A549 (cell line): Measurements from ENCODE around the gene CD274. TPM values are rescaled to one million over a fixed set of nuclear protein-coding genes. Genes with fewer than 3 reads are reported as not detected.

Experiments used
- ATAC-seq, 2 experiments: fragments of 200-7000 bp in 1 of 2; fragments of >200 bp in 1 of 2; cut with Nextera tagmentation in 1 of 2; cut with Tn5 transposase in 1 of 2; 3 replicates each; pipeline versions ENCODE4 v1.8.0 to v1.9.1; 2018 to 2020; ENCODE audit warnings: mild to moderate bottlenecking in 1 of 2, moderate library complexity in 1 of 2
- CTCF ChIA-PET: fragments of 300-600 bp; sonication (Branson Sonifier 250); formaldehyde crosslinking; extraction: SDS; loops from one replicate; lab custom pipeline; 2021; ENCODE audit warnings: antibody characterized with exemption, inconsistent platforms; lab: Yijun Ruan, JAX
- POLR2A ChIA-PET: fragments of 350-600 bp; formaldehyde crosslinking; extraction: SDS; loops from one replicate; lab custom pipeline; 2021; ENCODE audit warnings: antibody characterized with exemption, inconsistent platforms; lab: Yijun Ruan, JAX
- DNase-seq, 2 experiments: peaks; one replicate each; pipeline versions ENCODE4 v3.0.0 to v3.0.0-alpha.2; 2011 to 2016; ENCODE audit warnings: low read depth in 1 of 2, low spot score in 1 of 2
- FAIRE-seq: peaks from 2 replicates; lab custom pipeline; 2011; peaks lifted over from hg19 to GRCh38; lab: Jason Lieb, UNC
- H3K27ac ChIP-seq, 2 experiments: fragments of >200 bp; sonication (Bioruptor Twin); formaldehyde crosslinking; 3 replicates each; pipeline ENCODE4 v1.5.1; 2016 to 2017
- H3K4me1 ChIP-seq: fragments of >200 bp; sonication (Bioruptor Twin); formaldehyde crosslinking; 3 replicates; pipeline ENCODE4 v1.6.1; 2016
- H3K4me2 ChIP-seq: fragments of >200 bp; sonication (Bioruptor Twin); formaldehyde crosslinking; 3 replicates; pipeline ENCODE4 v1.6.1; 2016
- H3K4me3 ChIP-seq: fragments of >200 bp; sonication (Bioruptor Twin); formaldehyde crosslinking; 3 replicates; pipeline ENCODE4 v1.5.1; 2016
- H3K9me3 ChIP-seq: fragments of >200 bp; sonication (Bioruptor Twin); formaldehyde crosslinking; 3 replicates; pipeline ENCODE4 v1.6.1; 2016
- BHLHE40 ChIP-seq: IDR thresholded peaks from 2 replicates; pipeline ENCODE4 v1.6.1; 2012; ENCODE audit warnings: low read depth, low read length, inconsistent platforms
- CEBPB ChIP-seq, 2 experiments: fragments of >200 bp in 1 of 2; sonication (Bioruptor Twin) in 1 of 2; formaldehyde crosslinking in 1 of 2; IDR thresholded peaks; 2 replicates each; pipeline ENCODE4 v1.6.1; 2012 to 2016
- CHD4 ChIP-seq: fragments of 200-600 bp; sonication (generic); IDR thresholded peaks from 2 replicates; pipeline ENCODE4 v1.6.1; 2016; ENCODE audit warnings: antibody characterized with exemption, mild to moderate bottlenecking, borderline replicate concordance
- CTCF ChIP-seq: fragments of >200 bp; sonication (Bioruptor Twin); formaldehyde crosslinking; IDR thresholded peaks from 3 replicates; pipeline ENCODE4 v1.5.1; 2016
- EHF ChIP-seq: fragments of 250-450 bp; sonication (Bioruptor Pico); IDR thresholded peaks from 2 replicates; pipeline ENCODE4 v1.5.0; 2020; ENCODE audit warnings: mild to moderate bottlenecking
- EHMT2 ChIP-seq: fragments of 200-600 bp; sonication (generic); IDR thresholded peaks from 2 replicates; pipeline ENCODE4 v1.6.1; 2016; ENCODE audit warnings: antibody characterized with exemption, low read depth, mild to moderate bottlenecking, moderate library complexity
- ELK1 ChIP-seq: fragments of 150-350 bp; IDR thresholded peaks from 2 replicates; pipeline ENCODE4 v1.6.1; 2014; ENCODE audit warnings: low read depth, mild to moderate bottlenecking, low read length
- EP300 ChIP-seq, 2 experiments: fragments of >200 bp; sonication (Bioruptor Twin); formaldehyde crosslinking; IDR thresholded peaks; 2 replicates in 1 of 2; 3 replicates in 1 of 2; pipeline ENCODE4 v1.6.1; 2016 to 2017
- FOSB ChIP-seq: fragments of 250-450 bp; sonication (Bioruptor Pico); IDR thresholded peaks from 2 replicates; pipeline ENCODE4 v1.5.0; 2020; ENCODE audit warnings: mild to moderate bottlenecking, moderate library complexity
- GATA3 ChIP-seq: IDR thresholded peaks from 2 replicates; pipeline ENCODE4 v1.6.1; 2012; ENCODE audit warnings: borderline replicate concordance
- HEYL ChIP-seq: fragments of 250-450 bp; sonication (Bioruptor Pico); IDR thresholded peaks from 2 replicates; pipeline ENCODE4 v1.8.0; 2021; ENCODE audit warnings: mild to moderate bottlenecking, moderate library complexity
- JUNB ChIP-seq: fragments of >200 bp; sonication (Bioruptor Twin); formaldehyde crosslinking; IDR thresholded peaks from 2 replicates; pipeline ENCODE4 v1.6.1; 2016
- KDM1A ChIP-seq: fragments of 200-600 bp; sonication (generic); IDR thresholded peaks from 2 replicates; pipeline ENCODE4 v1.6.1; 2016; ENCODE audit warnings: low read depth, mild to moderate bottlenecking
- POLR2A ChIP-seq: IDR thresholded peaks from 2 replicates; pipeline ENCODE4 v1.6.1; 2012; ENCODE audit warnings: mild to moderate bottlenecking, low read length
- POLR2AphosphoS2 ChIP-seq: conservative IDR thresholded peaks from 2 replicates; pipeline ENCODE4 v1.6.1; 2012; ENCODE audit warnings: low read length, improper control_type of control experiment, inconsistent platforms
- RAD21 ChIP-seq, 2 experiments: fragments of >200 bp in 1 of 2; sonication (Bioruptor Twin) in 1 of 2; formaldehyde crosslinking in 1 of 2; IDR thresholded peaks in 1 of 2; conservative IDR thresholded peaks in 1 of 2; 2 replicates in 1 of 2; 3 replicates in 1 of 2; pipeline ENCODE4 v1.6.1; 2012 to 2018; ENCODE audit warnings: inconsistent platforms in 1 of 2
- RARB ChIP-seq: fragments of 250-450 bp; sonication (Bioruptor Pico); IDR thresholded peaks from 2 replicates; pipeline ENCODE4 v1.8.0; 2021; ENCODE audit warnings: mild to moderate bottlenecking, moderate library complexity
- SMC3 ChIP-seq: fragments of >200 bp; sonication (Bioruptor Twin); formaldehyde crosslinking; IDR thresholded peaks from 3 replicates; pipeline ENCODE4 v1.6.1; 2018; ENCODE audit warnings: inconsistent platforms
- SREBF2 ChIP-seq: fragments of 450-650 bp; IDR thresholded peaks from 2 replicates; pipeline ENCODE4 v1.6.1; 2014; ENCODE audit warnings: mild to moderate bottlenecking, moderate library complexity
- ZC3H11A ChIP-seq: fragments of 450-650 bp; IDR thresholded peaks from 2 replicates; pipeline ENCODE4 v1.6.1; 2014; ENCODE audit warnings: antibody characterized with exemption, mild to moderate bottlenecking
- ZFP36 ChIP-seq: fragments of 450-650 bp; IDR thresholded peaks from 2 replicates; pipeline ENCODE4 v1.6.1; 2014; ENCODE audit warnings: borderline replicate concordance; ENCODE audit not compliant: partially characterized antibody
- WGBS: methylation state at CpG from one replicate; pipeline ENCODE4 v1.1.6; 2017; ENCODE audit errors: missing lambda C conversion rate; 5-methylcytosine and 5-hydroxymethylcytosine counted together
- polyA minus RNA-seq: library from RNA; depleted of rRNA, polyadenylated mRNA; stranded (reverse); fragments of >200 nt; gene quantifications from 2 replicates; pipeline ENCODE4 v1.2.3, GENCODE V29; 2011; rRNA and poly(A)+ RNA removed
- polyA plus RNA-seq, 4 experiments: library from polyadenylated mRNA; depleted of rRNA in 3 of 4; stranded (reverse); fragments of >200 nt; fragmentation: RNase III in 1 of 4; extraction: RNeasy Plus Mini Kit Qiagen cat#74134 plus additional on column Dnase treatment in 1 of 4; gene quantifications; 2 replicates in 3 of 4; 3 replicates in 1 of 4; pipeline ENCODE4 v1.2.3, GENCODE V29; 2011 to 2017
- TF ChIP-seq, protein P1 (sequence below): fragments of 250-450 bp; sonication (Bioruptor Pico); IDR thresholded peaks from 2 replicates; pipeline ENCODE4 v1.5.0; 2021; ENCODE audit warnings: mild to moderate bottlenecking, moderate library complexity, borderline replicate concordance
- TF ChIP-seq, protein P2 (sequence below): IDR thresholded peaks from 2 replicates; pipeline ENCODE4 v1.6.1; 2012; ENCODE audit warnings: low read depth, borderline replicate concordance
- TF ChIP-seq, protein P3 (sequence below): IDR thresholded peaks from 2 replicates; pipeline ENCODE4 v1.6.1; 2012
- TF ChIP-seq, protein P4 (sequence below): IDR thresholded peaks from 2 replicates; pipeline ENCODE4 v1.6.1; 2012
- TF ChIP-seq, protein P5 (sequence below): fragments of >200 bp; sonication (Bioruptor Twin); formaldehyde crosslinking; IDR thresholded peaks from 3 replicates; pipeline ENCODE4 v1.6.1; 2016

CD274 gene
- polyA plus RNA-seq (2011; rRNA removed) (6.4 and 6.8 TPM in 2 replicates), polyA plus RNA-seq (2017; fragmentation: RNase III; extraction: RNeasy Plus Mini Kit Qiagen cat#74134 plus additional on column Dnase treatment) (3.0 to 3.4 TPM (median 3.2 TPM) in 3 replicates), polyA minus RNA-seq (3.9 and 4.0 TPM in 2 replicates)
- 1.9 and 2.0 TPM in 2 replicates for polyA plus RNA-seq (2012; cell fraction: cytosol; rRNA removed)
- 2.4 and 4.4 TPM in 2 replicates for polyA plus RNA-seq (2012; cell fraction: nucleus; rRNA removed)

- ChIA-PET POLR2A (interaction anchor here (0.5 to 2.2 kb wide), 9 partner anchors 13 to 772 kb away, joined by 3 to 21 read pairs (median 5); partner anchors contain the start of genes CDC37L1, JAK2, PDCD1LG2 and PLGRKT), CTCF (interaction anchor here (0.6 to 5.5 kb wide), 38 partner anchors 9 to 386 kb away, joined by 3 to 96 read pairs (median 5); partner anchors contain the start of genes PDCD1LG2 and PLGRKT)
- WGBS: 5% methylated on average over 16 of the region's 36 CpGs
- Histone ChIP-seq H3K4me1 (peaks cover 54% of the 10 kb centered on the region), H3K4me2 (peak within 1 kb of the TSS; percentile 88), H3K4me3 (peak within 1 kb of the TSS; percentile 47), H3K27ac (peak within 1 kb of the TSS; percentile 69 to 84), H3K9me3 (no peaks in the 10 kb centered on the region)
- ATAC-seq (peak; percentile 98 to 99), DNase-seq (peak; percentile 70 to 91), FAIRE-seq (peak; percentile 61)
- TF ChIP-seq, protein P1, sequence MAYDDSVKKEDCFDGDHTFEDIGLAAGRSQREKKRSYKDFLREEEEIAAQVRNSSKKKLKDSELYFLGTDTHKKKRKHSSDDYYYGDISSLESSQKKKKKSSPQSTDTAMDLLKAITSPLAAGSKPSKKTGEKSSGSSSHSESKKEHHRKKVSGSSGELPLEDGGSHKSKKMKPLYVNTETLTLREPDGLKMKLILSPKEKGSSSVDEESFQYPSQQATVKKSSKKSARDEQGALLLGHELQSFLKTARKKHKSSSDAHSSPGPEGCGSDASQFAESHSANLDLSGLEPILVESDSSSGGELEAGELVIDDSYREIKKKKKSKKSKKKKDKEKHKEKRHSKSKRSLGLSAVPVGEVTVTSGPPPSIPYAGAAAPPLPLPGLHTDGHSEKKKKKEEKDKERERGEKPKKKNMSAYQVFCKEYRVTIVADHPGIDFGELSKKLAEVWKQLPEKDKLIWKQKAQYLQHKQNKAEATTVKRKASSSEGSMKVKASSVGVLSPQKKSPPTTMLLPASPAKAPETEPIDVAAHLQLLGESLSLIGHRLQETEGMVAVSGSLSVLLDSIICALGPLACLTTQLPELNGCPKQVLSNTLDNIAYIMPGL (CRISPR knock-in tag): no peak
- TF ChIP-seq POLR2A (peak; percentile 44), HEYL (CRISPR knock-in tag) (no peak), CEBPB (IDR thresholded peaks at IDR 0.05) (peak in 1 of 2 experiments; percentile 55; a peak in 1 of 4 replicates), KDM1A (no peak), RAD21 (conservative IDR thresholded peaks at IDR 0.05 in 1 of 2, IDR thresholded peaks at IDR 0.05 in 1 of 2) (peak; percentile 80 to 83), CHD4 (no peak), ZC3H11A (no peak), CTCF (peak; percentile 75), SMC3 (peak; percentile 76)
- TF ChIP-seq, protein P2, sequence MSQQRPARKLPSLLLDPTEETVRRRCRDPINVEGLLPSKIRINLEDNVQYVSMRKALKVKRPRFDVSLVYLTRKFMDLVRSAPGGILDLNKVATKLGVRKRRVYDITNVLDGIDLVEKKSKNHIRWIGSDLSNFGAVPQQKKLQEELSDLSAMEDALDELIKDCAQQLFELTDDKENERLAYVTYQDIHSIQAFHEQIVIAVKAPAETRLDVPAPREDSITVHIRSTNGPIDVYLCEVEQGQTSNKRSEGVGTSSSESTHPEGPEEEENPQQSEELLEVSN: no peak
- TF ChIP-seq, protein P3, sequence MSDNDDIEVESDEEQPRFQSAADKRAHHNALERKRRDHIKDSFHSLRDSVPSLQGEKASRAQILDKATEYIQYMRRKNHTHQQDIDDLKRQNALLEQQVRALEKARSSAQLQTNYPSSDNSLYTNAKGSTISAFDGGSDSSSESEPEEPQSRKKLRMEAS: peak; percentile 73
Measured at GRCh38 chr9:5450359-5451091, at the start of gene CD274. TSS of gene CD274 (plus strand) at chr9:5450542. CDS start at chr9:5456114, 5,572 bp downstream.

GRCh38 chr9:5402217-5402616 lies 48.1 kb upstream of the CD274 start:
- ATAC-seq: no peak
- FAIRE-seq: peak; percentile 18
- ChIA-PET POLR2A (no interaction called here), CTCF (no interaction called here)
- Histone ChIP-seq H3K9me3 (peaks cover 7% of the 10 kb centered on the region; the same call in 2 of the 3 replicates), H3K4me2 (no peak overlapping the region), H3K4me3 (no peak overlapping the region), H3K4me1 (no peaks in the 10 kb centered on the region), H3K27ac (no peak overlapping the region)
- DNase-seq: no peak
- TF ChIP-seq ZC3H11A: no peak
- TF ChIP-seq CHD4: no peak
- no peak for TF ChIP-seq EHMT2
- no peak for TF ChIP-seq BHLHE40
- no peak for TF ChIP-seq FOSB (CRISPR knock-in tag)
- no peak for TF ChIP-seq RARB (CRISPR knock-in tag)
- TF ChIP-seq EP300 (IDR thresholded peaks at IDR 0.05): no peak
- TF ChIP-seq, protein P4, sequence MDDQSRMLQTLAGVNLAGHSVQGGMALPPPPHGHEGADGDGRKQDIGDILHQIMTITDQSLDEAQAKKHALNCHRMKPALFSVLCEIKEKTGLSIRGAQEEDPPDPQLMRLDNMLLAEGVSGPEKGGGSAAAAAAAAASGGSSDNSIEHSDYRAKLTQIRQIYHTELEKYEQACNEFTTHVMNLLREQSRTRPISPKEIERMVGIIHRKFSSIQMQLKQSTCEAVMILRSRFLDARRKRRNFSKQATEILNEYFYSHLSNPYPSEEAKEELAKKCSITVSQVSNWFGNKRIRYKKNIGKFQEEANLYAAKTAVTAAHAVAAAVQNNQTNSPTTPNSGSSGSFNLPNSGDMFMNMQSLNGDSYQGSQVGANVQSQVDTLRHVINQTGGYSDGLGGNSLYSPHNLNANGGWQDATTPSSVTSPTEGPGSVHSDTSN: no peak
- no peak for TF ChIP-seq CEBPB (IDR thresholded peaks at IDR 0.05)
- no peak for TF ChIP-seq JUNB
- no peak for TF ChIP-seq SREBF2
- TF ChIP-seq, protein P5, sequence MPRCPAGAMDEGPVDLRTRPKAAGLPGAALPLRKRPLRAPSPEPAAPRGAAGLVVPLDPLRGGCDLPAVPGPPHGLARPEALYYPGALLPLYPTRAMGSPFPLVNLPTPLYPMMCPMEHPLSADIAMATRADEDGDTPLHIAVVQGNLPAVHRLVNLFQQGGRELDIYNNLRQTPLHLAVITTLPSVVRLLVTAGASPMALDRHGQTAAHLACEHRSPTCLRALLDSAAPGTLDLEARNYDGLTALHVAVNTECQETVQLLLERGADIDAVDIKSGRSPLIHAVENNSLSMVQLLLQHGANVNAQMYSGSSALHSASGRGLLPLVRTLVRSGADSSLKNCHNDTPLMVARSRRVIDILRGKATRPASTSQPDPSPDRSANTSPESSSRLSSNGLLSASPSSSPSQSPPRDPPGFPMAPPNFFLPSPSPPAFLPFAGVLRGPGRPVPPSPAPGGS: no peak
- no peak for TF ChIP-seq EHF
- no peak for TF ChIP-seq ELK1
- no peak for TF ChIP-seq POLR2AphosphoS2
- no peak for TF ChIP-seq GATA3
- no peak for TF ChIP-seq ZFP36
